Memory B cell (primary cell): Measurements from ENCODE around the gene ANAPC4.
"Not testable (repeated sequence)": the region's sequence is repeated elsewhere in the genome, so short reads cannot be mapped to it uniquely, and the experiment has no call there.

Experiments used
- ATAC-seq: fragments of 150-1000 bp; cut with Tn5 transposase; 2 replicates; pipeline ENCODE4 v1.10.0; 2021; ENCODE audit warnings: low read depth, mild to moderate bottlenecking, moderate library complexity
- DNase-seq, 2 donors: peaks; one replicate each; pipeline ENCODE4 v3.0.0; 2022; ENCODE audit warnings: low spot score in 2 of 2
- H3K27ac Mint-ChIP-seq: one replicate; pipeline ENCODE4 v1.8.0; 2022; ENCODE audit warnings: mild to moderate bottlenecking, moderate library complexity, mixed read lengths
- H3K27me3 Mint-ChIP-seq: one replicate; pipeline ENCODE4 v1.8.0; 2022; ENCODE audit warnings: mixed read lengths
- H3K36me3 Mint-ChIP-seq: one replicate; pipeline ENCODE4 v1.8.0; 2022; ENCODE audit warnings: mild to moderate bottlenecking, mixed read lengths
- H3K4me1 Mint-ChIP-seq: one replicate; pipeline ENCODE4 v1.8.0; 2022; ENCODE audit warnings: mixed read lengths
- H3K4me3 Mint-ChIP-seq: one replicate; pipeline ENCODE4 v1.8.0; 2022; ENCODE audit warnings: mild to moderate bottlenecking, moderate library complexity, mixed read lengths
- H3K9me3 Mint-ChIP-seq: one replicate; pipeline ENCODE4 v1.8.0; 2022; ENCODE audit warnings: mixed read lengths

The ANAPC4 gene

GRCh38 chr4:25376754-25377571 is at the start of gene ANAPC4:
ANAPC4 (plus strand) TSS chr4:25377263; CDS start chr4:25377428, 165 bp downstream.
- ATAC-seq = peak; percentile 97
- Mint-ChIP-seq H3K4me1 (peaks cover 3% of the 10 kb centered on the region), H3K9me3 (no peaks in the 10 kb centered on the region), H3K36me3 (peaks cover 6% of the 10 kb centered on the region), H3K27me3 (no peaks in the 10 kb centered on the region), H3K4me3 (no peak within 1 kb of the TSS), H3K27ac (peak within 1 kb of the TSS; percentile 87)
- peak; percentile 89 to 94 for DNase-seq

DNA sequence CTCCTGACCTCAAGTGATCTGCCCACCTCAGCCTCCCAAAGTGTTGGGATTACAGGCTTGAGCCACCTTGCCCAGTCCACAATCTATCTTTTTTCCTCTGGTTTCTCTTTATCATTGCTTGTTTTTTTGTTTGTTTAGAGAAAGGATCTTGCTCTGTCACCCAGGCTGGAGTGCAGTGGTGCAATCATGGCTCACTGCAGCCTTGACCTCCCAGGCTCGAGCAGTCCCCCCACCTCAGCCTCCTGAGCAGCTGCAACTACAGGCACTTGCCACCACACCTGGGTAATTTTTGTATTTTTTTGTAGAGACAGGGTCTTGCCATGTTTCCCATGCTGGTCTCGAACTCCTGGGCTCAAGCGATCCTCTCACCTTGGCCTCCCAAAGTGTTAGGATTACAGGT is 48.6 kb upstream of the ANAPC4 start:
- peaks cover 12% of the 10 kb centered on the region for H3K4me1 Mint-ChIP-seq
- not testable (repeated sequence) for H3K4me3 Mint-ChIP-seq, DNase-seq, ATAC-seq, H3K27me3 Mint-ChIP-seq, H3K27ac Mint-ChIP-seq, H3K9me3 Mint-ChIP-seq, H3K36me3 Mint-ChIP-seq

- no peaks in the 10 kb centered on the region for H3K9me3 Mint-ChIP-seq
- no peak for ATAC-seq
Measured at GRCh38 chr4:25330335-25330734, 46.7 kb upstream of the ANAPC4 start.

DNA sequence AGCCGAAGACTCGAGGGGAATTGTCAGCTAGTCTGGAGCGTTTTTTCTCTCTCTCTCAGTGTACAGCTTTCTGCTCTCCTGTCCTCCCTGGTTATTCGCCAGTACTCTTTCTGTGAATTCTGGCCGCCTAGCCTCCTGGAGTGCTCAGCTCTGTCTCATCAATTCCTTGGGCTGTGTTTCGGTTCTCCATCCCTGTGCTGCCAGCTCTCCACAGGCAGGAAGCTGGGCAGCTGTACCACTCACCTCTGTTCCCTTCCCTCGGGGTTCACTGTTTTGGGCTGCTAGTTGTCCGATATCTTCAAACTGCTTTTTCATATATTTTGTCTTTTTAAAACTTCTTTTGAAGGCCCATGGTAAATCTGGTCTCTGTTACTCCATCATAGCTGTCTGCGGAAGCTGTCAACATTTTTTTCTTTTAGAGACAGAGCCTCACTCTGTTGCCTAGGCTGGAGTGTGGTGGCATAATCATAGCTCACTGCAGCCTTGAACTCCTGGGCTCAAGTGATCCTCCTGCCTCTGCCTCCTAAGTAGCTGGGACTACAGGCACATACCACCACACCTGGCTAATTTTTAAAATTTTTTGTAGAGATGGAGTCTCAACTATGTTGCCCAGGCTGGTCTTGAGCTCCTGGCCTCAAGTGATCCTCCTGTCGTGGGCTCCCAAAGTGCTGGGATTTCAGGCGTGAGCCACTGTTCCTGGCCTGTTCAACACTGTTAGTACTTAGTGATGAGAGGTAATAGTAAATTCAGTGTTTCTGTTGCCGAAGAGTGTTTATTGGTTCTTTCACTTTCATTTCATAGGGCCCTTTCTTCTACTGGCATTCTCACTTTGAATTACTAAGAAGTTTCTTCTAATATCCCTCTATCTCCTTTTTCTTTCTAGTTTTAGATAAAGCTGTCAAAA is 45.9 kb upstream of the ANAPC4 start:
- Mint-ChIP-seq H3K27me3 (no peaks in the 10 kb centered on the region), H3K9me3 (no peaks in the 10 kb centered on the region), H3K4me3 (peak overlapping the region; percentile 67), H3K27ac (peak overlapping the region; percentile 56), H3K4me1 (peaks cover 12% of the 10 kb centered on the region), H3K36me3 (peaks cover 12% of the 10 kb centered on the region)
- ATAC-seq (no peak), DNase-seq (no peak)

More at GRCh38 chr4:25330335-25330734, 46.7 kb upstream of the ANAPC4 start:
- H3K4me1 Mint-ChIP-seq = peaks cover 12% of the 10 kb centered on the region
- no peaks in the 10 kb centered on the region for H3K27me3 Mint-ChIP-seq
- peaks cover 12% of the 10 kb centered on the region for H3K36me3 Mint-ChIP-seq
- no peak overlapping the region for H3K27ac Mint-ChIP-seq
- H3K4me3 Mint-ChIP-seq = no peak overlapping the region
- DNase-seq = no peak

DNA sequence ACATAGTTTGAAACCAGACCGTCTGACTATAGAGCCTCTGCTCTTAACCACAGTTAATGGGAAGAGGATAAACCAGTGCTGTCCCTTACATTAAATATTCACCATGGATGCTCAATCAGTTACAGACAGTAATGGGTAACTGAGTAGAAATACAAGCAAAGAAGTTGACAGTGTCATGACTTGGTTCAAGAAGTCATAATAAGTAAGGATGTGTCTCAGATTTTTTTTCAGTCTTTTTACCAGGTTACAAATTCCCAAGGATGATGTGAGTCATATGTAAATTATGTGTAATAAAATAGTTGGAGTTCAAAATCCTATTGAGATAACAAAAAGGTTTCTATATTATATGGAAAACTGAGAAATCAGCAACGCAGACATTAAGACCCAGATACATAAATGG is 33.4 kb upstream of the ANAPC4 start:
- DNase-seq = no peak
- Mint-ChIP-seq H3K36me3 (peaks cover 20% of the 10 kb centered on the region), H3K4me1 (peaks cover 4% of the 10 kb centered on the region), H3K4me3 (no peak overlapping the region), H3K27ac (no peak overlapping the region), H3K9me3 (no peaks in the 10 kb centered on the region), H3K27me3 (no peaks in the 10 kb centered on the region)
- ATAC-seq = no peak

DNA sequence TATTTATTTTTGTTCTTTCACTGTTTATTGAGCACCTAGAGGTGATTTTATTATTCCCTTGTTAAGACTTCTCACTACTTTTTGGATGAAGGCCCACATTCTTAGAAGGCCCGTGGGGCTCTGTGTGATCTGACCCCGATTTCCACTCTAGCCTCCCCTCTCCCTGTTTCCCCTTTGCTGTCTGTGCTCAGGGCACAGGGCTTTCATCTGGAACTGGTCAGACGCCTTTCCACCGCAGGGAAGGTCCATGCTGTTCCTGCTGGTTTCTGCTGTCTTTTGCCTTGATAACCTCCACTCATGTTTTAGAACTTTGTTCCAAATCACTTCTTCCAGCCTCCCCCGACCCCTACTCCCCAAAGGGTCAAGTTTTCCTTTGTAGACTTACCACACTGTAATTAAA is 31.3 kb upstream of the ANAPC4 start:
- peaks cover 4% of the 10 kb centered on the region for H3K4me1 Mint-ChIP-seq
- no peak overlapping the region for H3K27ac Mint-ChIP-seq
- no peaks in the 10 kb centered on the region for H3K27me3 Mint-ChIP-seq
- no peaks in the 10 kb centered on the region for H3K9me3 Mint-ChIP-seq
- DNase-seq (no peak), ATAC-seq (no peak)
- H3K4me3 Mint-ChIP-seq = no peak overlapping the region
- peaks cover 13% of the 10 kb centered on the region for H3K36me3 Mint-ChIP-seq

DNA sequence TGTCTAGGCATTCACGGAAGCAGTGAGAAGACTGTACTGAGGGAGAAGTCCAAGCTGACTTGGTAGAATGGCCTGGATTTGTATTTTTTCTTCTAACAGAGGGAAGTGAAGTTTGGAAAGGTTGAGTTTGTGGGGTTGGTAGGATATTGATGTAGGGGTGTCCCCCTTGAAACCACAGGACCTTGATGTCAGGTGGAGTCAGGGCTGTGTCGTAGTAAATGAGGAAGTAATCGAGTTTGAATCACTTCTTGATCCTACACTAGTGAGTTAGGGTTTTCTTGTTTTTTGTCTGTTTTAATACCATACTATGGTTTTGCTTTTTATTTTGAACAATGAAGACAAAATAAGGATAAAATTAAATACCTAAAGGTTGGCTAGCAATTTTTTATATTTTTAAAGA is 30.1 kb upstream of the ANAPC4 start:
- H3K27me3 Mint-ChIP-seq = no peaks in the 10 kb centered on the region
- peaks cover 9% of the 10 kb centered on the region for H3K36me3 Mint-ChIP-seq
- H3K4me3 Mint-ChIP-seq = no peak overlapping the region
- peaks cover 4% of the 10 kb centered on the region for H3K4me1 Mint-ChIP-seq
- ATAC-seq = peak; percentile 94
- H3K27ac Mint-ChIP-seq = no peak overlapping the region
- DNase-seq = peak in 1 of 2 donors; percentile 5
- no peaks in the 10 kb centered on the region for H3K9me3 Mint-ChIP-seq

DNA sequence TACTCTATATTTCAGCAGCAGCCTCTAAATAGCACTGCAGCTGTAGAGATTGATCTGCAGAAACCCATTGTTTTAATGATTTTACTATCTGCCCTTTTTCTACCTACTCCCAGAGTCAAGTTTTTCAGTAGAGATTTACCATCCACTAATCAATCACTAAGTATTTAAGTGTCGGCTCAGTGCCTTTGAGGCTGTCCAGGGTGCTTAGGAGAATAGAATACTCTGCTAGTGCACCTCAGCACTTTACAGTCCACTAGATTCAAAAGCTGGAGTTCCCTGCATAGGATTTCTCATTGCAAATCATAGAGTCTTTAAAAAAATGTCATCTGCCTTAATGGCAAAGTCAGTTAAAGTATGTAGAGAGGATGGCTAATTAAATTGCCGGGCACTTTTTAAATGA is 29.6 kb upstream of the ANAPC4 start:
- ATAC-seq = no peak
- no peaks in the 10 kb centered on the region for H3K27me3 Mint-ChIP-seq

DNA sequence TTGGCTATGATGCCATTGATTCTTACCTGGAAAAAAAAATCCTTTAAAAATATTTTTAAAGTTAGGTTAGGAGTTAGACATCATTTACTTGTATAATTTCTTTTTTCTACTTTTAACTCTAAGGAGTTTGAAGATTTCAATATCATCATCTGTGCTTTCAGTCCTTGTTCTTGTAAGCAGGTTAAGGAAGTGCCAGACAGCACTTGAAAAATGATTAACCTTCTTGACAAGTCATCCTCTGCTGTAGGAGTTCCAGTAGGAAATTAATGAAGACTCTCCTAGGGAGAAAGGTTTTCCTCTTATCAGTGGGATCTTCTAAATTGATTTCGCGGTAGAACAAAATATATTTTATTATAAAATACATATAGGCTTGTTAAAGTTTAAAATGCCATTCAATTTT is 29.1 kb upstream of the ANAPC4 start:
- Mint-ChIP-seq H3K4me1 (peaks cover 4% of the 10 kb centered on the region), H3K9me3 (no peaks in the 10 kb centered on the region), H3K36me3 (peaks cover 9% of the 10 kb centered on the region), H3K27me3 (no peaks in the 10 kb centered on the region), H3K4me3 (no peak overlapping the region), H3K27ac (no peak overlapping the region)
- no peak for DNase-seq
- ATAC-seq = no peak

More for the DNA sequence above, 29.6 kb upstream of the ANAPC4 start:
- Mint-ChIP-seq H3K4me1 (peaks cover 4% of the 10 kb centered on the region), H3K27ac (no peak overlapping the region), H3K9me3 (no peaks in the 10 kb centered on the region), H3K36me3 (peaks cover 9% of the 10 kb centered on the region), H3K4me3 (no peak overlapping the region)
- no peak for DNase-seq

- Mint-ChIP-seq H3K27ac (no peak overlapping the region), H3K9me3 (no peaks in the 10 kb centered on the region), H3K36me3 (peaks cover 9% of the 10 kb centered on the region), H3K4me3 (no peak overlapping the region), H3K27me3 (no peaks in the 10 kb centered on the region), H3K4me1 (peaks cover 4% of the 10 kb centered on the region)
- ATAC-seq = no peak
- no peak for DNase-seq
Measured at GRCh38 chr4:25350561-25350960, 26.5 kb upstream of the ANAPC4 start.

GRCh38 chr4:25351777-25352416 is 25.2 kb upstream of the ANAPC4 start:
- Mint-ChIP-seq H3K9me3 (no peaks in the 10 kb centered on the region), H3K4me3 (no peak overlapping the region), H3K27me3 (no peaks in the 10 kb centered on the region), H3K27ac (no peak overlapping the region), H3K36me3 (peaks cover 9% of the 10 kb centered on the region), H3K4me1 (peaks cover under 1% of the 10 kb centered on the region)
- DNase-seq (no peak), ATAC-seq (no peak)

DNA sequence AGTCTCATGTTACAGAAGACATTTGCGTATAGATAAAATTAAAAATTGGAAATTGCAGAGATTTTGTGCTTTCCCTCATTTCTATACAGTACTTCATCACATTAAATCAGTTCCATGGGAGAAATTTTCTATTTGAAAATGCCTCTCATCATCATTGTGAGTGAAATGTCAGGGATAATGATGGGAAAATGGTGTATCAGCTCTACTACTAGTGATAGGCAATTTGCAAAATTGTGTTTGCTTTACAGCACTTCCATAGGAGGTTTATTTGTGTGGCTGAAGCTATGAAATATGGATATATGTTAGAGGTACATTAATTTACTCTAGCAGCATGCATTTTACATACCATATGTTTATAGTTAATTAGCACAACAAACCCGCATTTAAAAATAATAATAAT is 21.0 kb upstream of the ANAPC4 start:
- Mint-ChIP-seq H3K4me1 (no peaks in the 10 kb centered on the region), H3K4me3 (no peak overlapping the region), H3K27me3 (no peaks in the 10 kb centered on the region), H3K36me3 (peaks cover 25% of the 10 kb centered on the region), H3K27ac (no peak overlapping the region), H3K9me3 (peaks cover 5% of the 10 kb centered on the region)
- ATAC-seq = no peak
- DNase-seq = no peak

DNA sequence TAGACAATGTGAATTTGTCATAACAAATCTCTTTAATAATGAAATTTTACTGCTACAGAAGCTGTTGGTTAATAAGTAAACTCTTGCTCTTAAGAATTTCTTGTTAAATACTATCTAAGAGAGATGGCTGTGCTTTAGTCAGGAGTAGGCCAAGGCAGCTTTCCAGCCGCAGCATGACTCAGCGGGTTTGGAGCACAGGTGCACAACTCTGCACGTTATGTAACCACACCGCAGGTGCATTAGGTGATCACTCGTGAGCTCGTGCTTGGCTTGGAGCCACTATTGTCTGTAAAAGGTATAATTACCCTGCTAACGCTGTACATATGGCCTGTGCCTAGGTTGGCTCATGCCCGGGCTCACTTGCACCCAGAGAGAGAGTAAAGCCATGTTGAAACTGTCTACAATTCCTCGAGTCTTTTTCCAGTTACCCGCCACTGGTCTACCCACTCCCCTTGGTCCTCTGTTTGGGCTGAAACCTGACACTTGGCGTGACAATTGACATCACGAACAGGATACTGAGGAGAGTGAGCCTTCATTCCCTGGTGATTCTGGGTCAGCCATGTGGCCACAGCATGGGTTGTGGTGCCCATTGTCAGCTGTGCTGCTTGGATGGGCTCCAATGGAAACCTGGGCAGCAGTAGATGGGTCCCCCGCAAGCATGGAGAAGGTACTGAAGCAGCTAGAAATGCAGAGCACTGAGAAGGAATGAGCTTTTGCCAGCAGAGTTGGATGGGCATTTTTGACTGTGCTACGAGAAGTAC is 18.4 kb upstream of the ANAPC4 start:
- DNase-seq = no peak
- no peak overlapping the region for H3K27ac Mint-ChIP-seq
- no peaks in the 10 kb centered on the region for H3K27me3 Mint-ChIP-seq
- H3K4me1 Mint-ChIP-seq = no peaks in the 10 kb centered on the region
- no peak for ATAC-seq
- H3K4me3 Mint-ChIP-seq = no peak overlapping the region
- H3K9me3 Mint-ChIP-seq = peaks cover 5% of the 10 kb centered on the region
- H3K36me3 Mint-ChIP-seq = peaks cover 22% of the 10 kb centered on the region
